Fibroblast of mammary gland (primary cell): ENCODE results near the gene KRTAP5-3.
A peak's percentile ranks its signal among the peaks of the same experiment; 100 is the strongest.

Experiments
- DNase-seq: peaks from one replicate; pipeline ENCODE4 v3.0.0-alpha.2; 2010; ENCODE audit warnings: low read depth
- H3K4me3 ChIP-seq: 2 replicates; pipeline ENCODE4 v1.5.1; 2011; ENCODE audit warnings: low read depth, mild to moderate bottlenecking, low read length, moderate library complexity; ENCODE audit not compliant: control insufficient read depth
- TF ChIP-seq, protein P1 (sequence below): conservative IDR thresholded peaks from 2 replicates; pipeline ENCODE4 v1.5.1; 2011; ENCODE audit warnings: low read depth, low read length, inconsistent platforms; ENCODE audit not compliant: control insufficient read depth, insufficient read depth

KRTAP5-3 gene

GRCh38 chr11:1652771-1653540 is 44.7 kb upstream of the KRTAP5-3 start:
- H3K4me3 ChIP-seq = no peak overlapping the region
- TF ChIP-seq, protein P1, sequence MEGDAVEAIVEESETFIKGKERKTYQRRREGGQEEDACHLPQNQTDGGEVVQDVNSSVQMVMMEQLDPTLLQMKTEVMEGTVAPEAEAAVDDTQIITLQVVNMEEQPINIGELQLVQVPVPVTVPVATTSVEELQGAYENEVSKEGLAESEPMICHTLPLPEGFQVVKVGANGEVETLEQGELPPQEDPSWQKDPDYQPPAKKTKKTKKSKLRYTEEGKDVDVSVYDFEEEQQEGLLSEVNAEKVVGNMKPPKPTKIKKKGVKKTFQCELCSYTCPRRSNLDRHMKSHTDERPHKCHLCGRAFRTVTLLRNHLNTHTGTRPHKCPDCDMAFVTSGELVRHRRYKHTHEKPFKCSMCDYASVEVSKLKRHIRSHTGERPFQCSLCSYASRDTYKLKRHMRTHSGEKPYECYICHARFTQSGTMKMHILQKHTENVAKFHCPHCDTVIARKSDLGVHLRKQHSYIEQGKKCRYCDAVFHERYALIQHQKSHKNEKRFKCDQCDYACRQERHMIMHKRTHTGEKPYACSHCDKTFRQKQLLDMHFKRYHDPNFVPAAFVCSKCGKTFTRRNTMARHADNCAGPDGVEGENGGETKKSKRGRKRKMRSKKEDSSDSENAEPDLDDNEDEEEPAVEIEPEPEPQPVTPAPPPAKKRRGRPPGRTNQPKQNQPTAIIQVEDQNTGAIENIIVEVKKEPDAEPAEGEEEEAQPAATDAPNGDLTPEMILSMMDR = peak; percentile 74
- peak; percentile 40 for DNase-seq

GRCh38 chr11:1652442-1652770 is 44.1 kb upstream of the KRTAP5-3 start:
- H3K4me3 ChIP-seq = no peak overlapping the region
- TF ChIP-seq, protein P1 = no peak
- DNase-seq = no peak

- DNase-seq = no peak
- TF ChIP-seq, protein P1 = no peak
Measured at GRCh38 chr11:1652026-1652425, 43.8 kb upstream of the KRTAP5-3 start.

DNA sequence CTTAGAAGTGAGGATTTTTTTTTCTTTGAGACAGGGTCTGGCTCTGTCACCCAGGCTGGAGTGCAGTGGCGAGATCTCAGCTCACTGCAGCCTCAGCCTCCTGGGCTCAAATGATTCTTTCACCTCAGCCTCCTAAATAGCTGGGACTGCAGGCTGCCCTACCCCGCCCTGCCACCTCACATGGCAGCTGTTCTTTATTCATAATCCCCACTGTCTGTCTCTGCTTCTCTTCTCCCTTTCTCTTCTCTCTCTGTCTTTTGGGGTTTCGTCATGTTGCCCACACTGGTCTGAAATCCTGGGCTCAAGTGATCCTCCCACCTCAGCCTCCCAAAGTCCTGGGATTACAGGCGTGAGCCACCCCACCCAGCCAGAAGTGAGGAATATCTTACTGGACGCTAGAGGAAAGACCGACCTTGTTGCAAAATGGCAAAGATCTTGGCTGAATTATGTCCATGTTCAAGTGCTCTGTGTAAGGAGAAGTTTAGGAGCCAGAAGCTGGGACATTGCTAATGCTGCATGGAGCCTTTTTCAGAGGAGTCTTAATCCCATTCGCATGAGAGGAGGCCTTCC is 43.2 kb upstream of the KRTAP5-3 start:
- no peak overlapping the region for H3K4me3 ChIP-seq
- TF ChIP-seq, protein P1 = no peak
- DNase-seq = no peak

More at GRCh38 chr11:1652026-1652425, 43.8 kb upstream of the KRTAP5-3 start:
- H3K4me3 ChIP-seq = no peak overlapping the region

DNA sequence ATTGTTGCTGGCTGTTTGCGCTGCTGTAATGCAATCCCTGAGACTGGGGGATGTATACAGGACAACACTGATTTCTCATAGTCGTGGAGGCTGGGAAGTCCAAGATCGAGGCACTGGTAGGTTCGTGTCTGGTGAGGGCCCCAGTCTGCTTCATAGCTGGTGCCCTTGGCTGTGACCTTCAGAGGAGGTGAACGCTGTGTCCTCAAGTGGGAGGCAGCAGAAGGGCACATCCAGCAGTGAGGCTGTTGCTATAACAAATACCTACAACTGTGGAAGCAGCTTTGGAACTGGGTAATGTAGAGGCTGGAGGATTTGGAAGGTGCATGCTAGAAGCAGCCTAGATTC is 42.6 kb upstream of the KRTAP5-3 start:
- H3K4me3 ChIP-seq = no peak overlapping the region
- DNase-seq = no peak
- TF ChIP-seq, protein P1 = no peak

DNA sequence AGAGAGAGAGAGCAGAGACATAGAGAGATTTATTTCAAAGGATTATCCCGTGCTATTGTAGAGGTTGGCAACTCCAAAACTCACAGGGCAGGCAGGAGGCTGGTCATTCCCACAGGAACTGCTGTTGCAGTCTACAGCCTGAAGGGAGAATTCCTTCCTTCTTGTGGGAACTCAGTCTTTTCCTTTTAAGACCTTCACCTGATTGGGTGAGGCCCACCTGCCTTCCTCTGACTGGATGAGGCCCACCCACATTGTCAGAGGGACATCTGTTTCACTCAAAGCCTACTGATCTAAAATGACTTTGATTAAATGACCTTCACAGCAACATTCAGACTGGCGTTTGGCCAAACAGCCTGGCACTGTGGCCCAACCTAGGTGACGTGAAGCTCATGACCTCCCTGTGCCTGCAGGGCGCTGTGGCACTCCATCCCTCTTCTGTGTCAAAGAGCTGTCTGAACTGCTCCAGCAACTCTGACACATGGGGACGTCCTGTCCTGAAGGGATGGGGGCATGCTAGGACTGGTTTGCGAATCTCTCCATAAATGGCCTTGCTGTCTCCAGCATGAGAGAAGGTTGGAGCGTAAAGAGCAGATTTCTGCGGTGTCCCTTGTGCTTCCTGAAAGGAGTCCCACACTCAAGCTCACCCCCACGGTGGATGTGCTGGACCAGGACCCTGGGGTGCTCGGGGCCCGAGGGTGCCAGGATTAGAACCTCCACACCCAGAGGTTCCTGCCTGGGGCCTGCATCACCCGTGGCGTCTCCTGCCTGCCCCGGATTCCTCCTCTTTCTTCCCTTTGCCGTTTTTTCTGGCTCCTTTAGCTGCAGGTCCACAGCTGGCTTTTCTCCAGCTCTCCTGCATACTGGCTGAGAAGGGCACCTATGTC is 42.0 kb upstream of the KRTAP5-3 start:
- DNase-seq = no peak
- H3K4me3 ChIP-seq = no peak overlapping the region
- TF ChIP-seq, protein P1 = no peak
